HFF-Myc (cell line): ENCODE measurements around the gene BCL6B.

Experiments used
- DNase-seq: peaks from one replicate; pipeline ENCODE4 v3.0.0-alpha.2; 2011; ENCODE audit warnings: low read depth; ENCODE audit errors: extremely low read depth
- H3K4me3 ChIP-seq: replicated peaks from 2 replicates; pipeline ENCODE4 v1.5.1; 2011; ENCODE audit warnings: low read depth, mild to moderate bottlenecking, control low read depth, low read length
- TF ChIP-seq, protein P1 (sequence below): IDR thresholded peaks from 2 replicates; pipeline ENCODE4 v1.5.1; 2012; ENCODE audit warnings: mild to moderate bottlenecking, low read depth, low read length, control low read depth; ENCODE audit errors: missing control alignments

BCL6B gene

DNA sequence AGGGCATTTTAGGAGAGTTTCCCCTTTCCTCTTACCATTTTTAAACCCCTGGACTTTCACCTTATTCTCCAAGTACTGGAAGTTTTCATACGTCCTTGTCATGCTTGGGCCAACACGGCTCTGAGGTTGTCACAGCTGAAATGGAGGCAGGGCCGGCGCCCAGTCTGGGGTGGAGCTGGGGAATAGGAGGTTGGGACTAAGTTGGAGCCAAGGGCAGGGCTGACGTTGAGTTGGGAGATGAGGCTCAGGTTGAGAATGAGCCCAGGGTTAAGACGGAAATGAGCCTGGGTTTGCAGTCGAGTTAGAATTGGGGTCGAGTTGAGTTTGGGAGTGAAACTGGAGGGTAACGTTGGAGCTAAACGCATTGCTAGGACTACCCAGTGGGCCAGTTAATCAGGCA, 55.9 kb downstream of the BCL6B start:
- TF ChIP-seq, protein P1, sequence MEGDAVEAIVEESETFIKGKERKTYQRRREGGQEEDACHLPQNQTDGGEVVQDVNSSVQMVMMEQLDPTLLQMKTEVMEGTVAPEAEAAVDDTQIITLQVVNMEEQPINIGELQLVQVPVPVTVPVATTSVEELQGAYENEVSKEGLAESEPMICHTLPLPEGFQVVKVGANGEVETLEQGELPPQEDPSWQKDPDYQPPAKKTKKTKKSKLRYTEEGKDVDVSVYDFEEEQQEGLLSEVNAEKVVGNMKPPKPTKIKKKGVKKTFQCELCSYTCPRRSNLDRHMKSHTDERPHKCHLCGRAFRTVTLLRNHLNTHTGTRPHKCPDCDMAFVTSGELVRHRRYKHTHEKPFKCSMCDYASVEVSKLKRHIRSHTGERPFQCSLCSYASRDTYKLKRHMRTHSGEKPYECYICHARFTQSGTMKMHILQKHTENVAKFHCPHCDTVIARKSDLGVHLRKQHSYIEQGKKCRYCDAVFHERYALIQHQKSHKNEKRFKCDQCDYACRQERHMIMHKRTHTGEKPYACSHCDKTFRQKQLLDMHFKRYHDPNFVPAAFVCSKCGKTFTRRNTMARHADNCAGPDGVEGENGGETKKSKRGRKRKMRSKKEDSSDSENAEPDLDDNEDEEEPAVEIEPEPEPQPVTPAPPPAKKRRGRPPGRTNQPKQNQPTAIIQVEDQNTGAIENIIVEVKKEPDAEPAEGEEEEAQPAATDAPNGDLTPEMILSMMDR = no peak
- H3K4me3 ChIP-seq = no peak overlapping the region
- no peak for DNase-seq
